SK-N-SH treated with all-trans-retinoic acid at 6 μM for 48 hours (cell line): ENCODE results near the gene ADAM19.

Experiments used
- BACH2 ChIP-seq: fragments of 250-450 bp; sonication (Bioruptor Pico); IDR thresholded peaks from 2 replicates; pipeline ENCODE4 v1.9.0; 2021; ENCODE audit warnings: mild to moderate bottlenecking, borderline replicate concordance
- CSDC2 ChIP-seq: fragments of 250-450 bp; sonication (Bioruptor Pico); IDR thresholded peaks from 2 replicates; pipeline ENCODE4 v1.5.0; 2020; ENCODE audit warnings: mild to moderate bottlenecking, moderate library complexity
- GLIS3 ChIP-seq: fragments of 250-450 bp; sonication (Bioruptor Pico); IDR thresholded peaks from 2 replicates; pipeline ENCODE4 v1.5.0; 2020; ENCODE audit warnings: mild to moderate bottlenecking, moderate library complexity
- ISL1 ChIP-seq: fragments of 250-450 bp; sonication (Bioruptor Pico); IDR thresholded peaks from 2 replicates; pipeline ENCODE4 v2.1.2; 2022; ENCODE audit warnings: mild to moderate bottlenecking, moderate library complexity
- OSR1 ChIP-seq: fragments of 250-450 bp; sonication (Bioruptor Pico); IDR thresholded peaks from 2 replicates; pipeline ENCODE4 v1.8.0; 2022; ENCODE audit warnings: moderate library complexity, mild to moderate bottlenecking, inconsistent platforms
- PATZ1 ChIP-seq: fragments of 250-450 bp; sonication (Bioruptor Pico); IDR thresholded peaks from 2 replicates; pipeline ENCODE4 v1.8.0; 2020; ENCODE audit warnings: mild to moderate bottlenecking, moderate library complexity, borderline replicate concordance
- RARB ChIP-seq: fragments of 250-450 bp; sonication (Bioruptor Pico); IDR thresholded peaks from 2 replicates; pipeline ENCODE4 v1.8.0; 2021; ENCODE audit warnings: mild to moderate bottlenecking, moderate library complexity
- SNAI2 ChIP-seq: fragments of 250-450 bp; sonication (Bioruptor Pico); IDR thresholded peaks from 2 replicates; pipeline ENCODE4 v1.5.0; 2020; ENCODE audit warnings: mild to moderate bottlenecking, moderate library complexity
- TOX ChIP-seq: fragments of 250-450 bp; sonication (Bioruptor Pico); IDR thresholded peaks from 2 replicates; pipeline ENCODE4 v1.8.0; 2021; ENCODE audit warnings: mild to moderate bottlenecking, moderate library complexity, borderline replicate concordance
- ZC3H10 ChIP-seq: fragments of 250-450 bp; sonication (Bioruptor Pico); IDR thresholded peaks from 2 replicates; pipeline ENCODE4 v1.5.1; 2021; ENCODE audit warnings: mild to moderate bottlenecking, moderate library complexity
- ZFP30 ChIP-seq: fragments of 450-650 bp; formaldehyde crosslinking; IDR thresholded peaks from 2 replicates; pipeline ENCODE4 v1.5.0; 2022; ENCODE audit warnings: mild to moderate bottlenecking, moderate library complexity
- ZNF8 ChIP-seq: fragments of 450-650 bp; formaldehyde crosslinking; IDR thresholded peaks from 2 replicates; pipeline ENCODE4 v1.5.0; 2020; ENCODE audit warnings: mild to moderate bottlenecking, moderate library complexity

- TF ChIP-seq PATZ1 (CRISPR knock-in tag) (no peak), ZC3H10 (no peak), OSR1 (CRISPR knock-in tag) (no peak), BACH2 (no peak), RARB (CRISPR knock-in tag) (no peak), GLIS3 (CRISPR knock-in tag) (no peak), TOX (CRISPR knock-in tag) (no peak), CSDC2 (CRISPR knock-in tag) (no peak), ZFP30 (CRISPR knock-in tag) (no peak), ISL1 (CRISPR knock-in tag) (no peak), SNAI2 (no peak), ZNF8 (peak; percentile 69)
Observed at GRCh38 chr5:157552650-157553049, 22.9 kb downstream of the ADAM19 start.
